Mesenchymal stem cell (in vitro differentiated cells and primary cell): ENCODE results near the gene GDPD4.
A peak's percentile ranks its signal among the peaks of the same experiment; 100 is the strongest.

Source experiments
- DNase-seq: peaks from one replicate; pipeline ENCODE4 v3.0.0-alpha.2; 2013
- H2AFZ ChIP-seq: one replicate; pipeline ENCODE4 v1.6.1; 2013; ENCODE audit warnings: low read depth, mild to moderate bottlenecking, control low read depth, inconsistent platforms, low read length, moderate library complexity
- H2AK5ac ChIP-seq: 2 replicates; pipeline ENCODE4 v1.6.1; 2013; ENCODE audit warnings: low read length, moderate library complexity, mild to moderate bottlenecking, inconsistent platforms; ENCODE audit not compliant: severe bottlenecking
- H2BK120ac ChIP-seq: one replicate; pipeline ENCODE4 v1.6.1; 2013; ENCODE audit warnings: low read depth, mild to moderate bottlenecking, inconsistent platforms, low read length, moderate library complexity
- H2BK12ac ChIP-seq, 2 experiments: one replicate each; pipeline ENCODE4 v1.6.1; 2013; ENCODE audit warnings: inconsistent platforms in 2 of 2, low read length in 2 of 2, mild to moderate bottlenecking in 2 of 2, moderate library complexity in 2 of 2, control low read depth in 1 of 2
- H2BK15ac ChIP-seq: one replicate; pipeline ENCODE4 v1.6.1; 2013; ENCODE audit warnings: mild to moderate bottlenecking, low read depth, inconsistent platforms; ENCODE audit not compliant: poor library complexity, severe bottlenecking
- H2BK5ac ChIP-seq: 2 replicates; pipeline ENCODE4 v1.6.1; 2013; ENCODE audit warnings: low read depth, mild to moderate bottlenecking, low read length, control low read depth, inconsistent platforms; ENCODE audit not compliant: poor library complexity, severe bottlenecking
- H3K14ac ChIP-seq, 2 experiments: one replicate each; pipeline ENCODE4 v1.6.1; 2013; ENCODE audit warnings: inconsistent platforms in 2 of 2, low read length in 2 of 2, control low read depth in 1 of 2, mild to moderate bottlenecking in 1 of 2, moderate library complexity in 1 of 2
- H3K18ac ChIP-seq, 2 experiments: one replicate each; pipeline ENCODE4 v1.6.1; 2013; ENCODE audit warnings: inconsistent platforms in 2 of 2, low read length in 2 of 2, control low read depth in 1 of 2, low read depth in 1 of 2, mild to moderate bottlenecking in 1 of 2
- H3K23ac ChIP-seq, 2 experiments: one replicate each; pipeline ENCODE4 v1.6.1; 2013; ENCODE audit warnings: inconsistent platforms in 2 of 2, low read length in 2 of 2, mild to moderate bottlenecking in 2 of 2, moderate library complexity in 2 of 2, control low read depth in 1 of 2
- H3K27ac ChIP-seq: 2 replicates; pipeline ENCODE4 v1.5.1; 2013; ENCODE audit warnings: mild to moderate bottlenecking, moderate library complexity, low read length, control low read depth, inconsistent platforms; ENCODE audit not compliant: poor library complexity, severe bottlenecking
- H3K27me3 ChIP-seq, 2 experiments: 2 replicates each; pipeline versions ENCODE4 v1.6.1 to v1.7.0; 2013; ENCODE audit warnings: low read length in 2 of 2, mild to moderate bottlenecking in 2 of 2, moderate library complexity in 2 of 2, control low read depth in 1 of 2, inconsistent platforms in 1 of 2; ENCODE audit not compliant: control insufficient read depth in 1 of 2, insufficient read depth in 1 of 2
- H3K36me3 ChIP-seq, 2 experiments: 2 replicates each; pipeline versions ENCODE4 v1.6.1 to v1.7.0; 2013; ENCODE audit warnings: low read length in 2 of 2, control low read depth in 1 of 2, inconsistent platforms in 1 of 2, low read depth in 1 of 2, mild to moderate bottlenecking in 1 of 2; ENCODE audit not compliant: insufficient read depth in 2 of 2, control insufficient read depth in 1 of 2
- H3K4ac ChIP-seq, 2 experiments: one replicate each; pipeline ENCODE4 v1.6.1; 2013; ENCODE audit warnings: inconsistent platforms in 2 of 2, low read length in 2 of 2, mild to moderate bottlenecking in 2 of 2, moderate library complexity in 2 of 2, control low read depth in 1 of 2, low read depth in 1 of 2
- H3K4me1 ChIP-seq: 2 replicates; pipeline ENCODE4 v1.6.1; 2013; ENCODE audit warnings: low read depth, low read length, control low read depth; ENCODE audit not compliant: control insufficient read depth, insufficient read depth
- H3K4me2 ChIP-seq: 2 replicates; pipeline ENCODE4 v1.6.1; 2013; ENCODE audit warnings: low read length, mild to moderate bottlenecking, inconsistent platforms; ENCODE audit not compliant: poor library complexity, severe bottlenecking
- H3K4me3 ChIP-seq, 2 experiments: 2 replicates each; pipeline versions ENCODE4 v1.5.1 to v1.7.0; 2013; ENCODE audit warnings: low read length in 2 of 2, mild to moderate bottlenecking in 2 of 2, control low read depth in 1 of 2, low read depth in 1 of 2; ENCODE audit not compliant: insufficient read depth in 1 of 2
- H3K79me1 ChIP-seq: replicated peaks from 2 replicates; pipeline ENCODE4 v1.6.1; 2013; ENCODE audit warnings: mild to moderate bottlenecking, control low read depth, low read length, inconsistent platforms; ENCODE audit not compliant: poor library complexity, severe bottlenecking
- H3K9ac ChIP-seq: 2 replicates; pipeline ENCODE4 v1.7.0; 2013; ENCODE audit warnings: mild to moderate bottlenecking, low read length, moderate library complexity
- H3K9me3 ChIP-seq: 2 replicates; pipeline ENCODE4 v1.7.0; 2013; ENCODE audit warnings: mild to moderate bottlenecking, low read length; ENCODE audit not compliant: control insufficient read depth
- H4K8ac ChIP-seq: one replicate; pipeline ENCODE4 v1.6.1; 2013; ENCODE audit warnings: inconsistent platforms, mild to moderate bottlenecking, low read length, moderate library complexity
- H4K91ac ChIP-seq: one replicate; pipeline ENCODE4 v1.6.1; 2013; ENCODE audit warnings: mild to moderate bottlenecking, low read length, inconsistent platforms
- WGBS: methylation state at CpG from one replicate; pipeline ENCODE4 v1.1.7; 2013; ENCODE audit warnings: mixed read lengths; 5-methylcytosine and 5-hydroxymethylcytosine counted together

GDPD4 gene

GRCh38 chr11:77167791-77168190 is 133.7 kb downstream of the GDPD4 start:
- Histone ChIP-seq H2BK12ac (no peak overlapping the region), H3K27ac (no peak overlapping the region), H2BK5ac (no peak overlapping the region), H3K18ac (no peak overlapping the region), H3K36me3 (no peaks in the 10 kb centered on the region), H3K4ac (no peak overlapping the region), H2AFZ (no peak overlapping the region), H2AK5ac (no peak overlapping the region), H3K9me3 (no peaks in the 10 kb centered on the region), H4K91ac (no peak overlapping the region), H2BK15ac (no peak overlapping the region), H3K9ac (no peak overlapping the region), H2BK120ac (no peak overlapping the region), H3K4me1 (peaks cover 4% of the 10 kb centered on the region), H4K8ac (no peak overlapping the region), H3K23ac (no peak overlapping the region), H3K14ac (peak overlapping the region in 1 of 2 experiments; percentile 26), H3K4me3 (no peak overlapping the region), H3K27me3 (peaks cover 21 to 35% of the 10 kb centered on the region in 2 experiments), H3K79me1 (no peaks in the 10 kb centered on the region), H3K4me2 (no peak overlapping the region)
- 85% methylated on average over 8 of the region's 8 CpGs for WGBS
- DNase-seq: no peak

- H2AK5ac ChIP-seq: no peak overlapping the region
- H3K27me3 ChIP-seq: peaks cover 21 to 35% of the 10 kb centered on the region in 2 experiments
- no peak for DNase-seq
- WGBS: 88% methylated on average over 9 of the region's 9 CpGs
- H3K18ac ChIP-seq: no peak overlapping the region
- H2BK12ac ChIP-seq: no peak overlapping the region
- no peaks in the 10 kb centered on the region for H3K79me1 ChIP-seq
- no peak overlapping the region for H3K4ac ChIP-seq
- no peak overlapping the region for H3K9ac ChIP-seq
- H3K4me1 ChIP-seq: peaks cover 4% of the 10 kb centered on the region
- no peak overlapping the region for H2AFZ ChIP-seq
- no peaks in the 10 kb centered on the region for H3K36me3 ChIP-seq
- H4K8ac ChIP-seq: no peak overlapping the region
- H3K23ac ChIP-seq: no peak overlapping the region
- H4K91ac ChIP-seq: no peak overlapping the region
- no peaks in the 10 kb centered on the region for H3K9me3 ChIP-seq
- H3K4me2 ChIP-seq: no peak overlapping the region
- H3K14ac ChIP-seq: no peak overlapping the region
- no peak overlapping the region for H3K27ac ChIP-seq
- H2BK15ac ChIP-seq: no peak overlapping the region
- H2BK5ac ChIP-seq: no peak overlapping the region
- H3K4me3 ChIP-seq: no peak overlapping the region
- H2BK120ac ChIP-seq: no peak overlapping the region
Measured at GRCh38 chr11:77167111-77167626, 134.3 kb downstream of the GDPD4 start.
